Kidney tubule cell (primary cell): ENCODE data around the gene ABCD3.
"Not testable (repeated sequence)": the region's sequence is repeated elsewhere in the genome, so short reads cannot be mapped to it uniquely, and the experiment has no call there.

Source experiments
- DNase-seq: peaks from one replicate; pipeline ENCODE4 v3.0.0-alpha.2; 2018; ENCODE audit warnings: low spot score

ABCD3 gene

GRCh38 chr1:94417978-94418663, at the start of gene ABCD3:
Gene ABCD3, plus strand, starts transcription at chr1:94418389. Its CDS starts 90 bp downstream, at chr1:94418479.
- peak; percentile 98 for DNase-seq

GRCh38 chr1:94372771-94373170, 45.4 kb upstream of the ABCD3 start:
- not testable (repeated sequence) for DNase-seq

- not testable (repeated sequence) for DNase-seq
Measured at GRCh38 chr1:94373311-94373710, 44.9 kb upstream of the ABCD3 start.

GRCh38 chr1:94375666-94376065, 42.5 kb upstream of the ABCD3 start:
- not testable (repeated sequence) for DNase-seq

- not testable (repeated sequence) for DNase-seq
Measured at GRCh38 chr1:94378493-94378892, 39.7 kb upstream of the ABCD3 start.

- DNase-seq = no peak
Measured at GRCh38 chr1:94379615-94380014, 38.6 kb upstream of the ABCD3 start.

- DNase-seq = peak; percentile 36
Measured at GRCh38 chr1:94382201-94382600, 36.0 kb upstream of the ABCD3 start.

GRCh38 chr1:94383966-94384408, 34.2 kb upstream of the ABCD3 start:
- DNase-seq = peak; percentile 99

GRCh38 chr1:94384485-94385265, 33.5 kb upstream of the ABCD3 start:
- DNase-seq = peak; percentile 63

GRCh38 chr1:94385308-94385929, 32.8 kb upstream of the ABCD3 start:
- no peak for DNase-seq

GRCh38 chr1:94389298-94389697, 28.9 kb upstream of the ABCD3 start:
- no peak for DNase-seq

- DNase-seq = no peak
Measured at GRCh38 chr1:94394247-94394646, 23.9 kb upstream of the ABCD3 start.

GRCh38 chr1:94395231-94395630, 23.0 kb upstream of the ABCD3 start:
- DNase-seq = no peak

- peak; percentile 39 for DNase-seq
Measured at GRCh38 chr1:94395748-94396309, 22.4 kb upstream of the ABCD3 start.

GRCh38 chr1:94396356-94397010, 21.7 kb upstream of the ABCD3 start:
- DNase-seq = no peak

- DNase-seq = no peak
Measured at GRCh38 chr1:94398356-94398755, 19.8 kb upstream of the ABCD3 start.

- DNase-seq = no peak
Measured at GRCh38 chr1:94399453-94399852, 18.7 kb upstream of the ABCD3 start.

- no peak for DNase-seq
Measured at GRCh38 chr1:94401206-94401605, 17.0 kb upstream of the ABCD3 start.

GRCh38 chr1:94406446-94406845, 11.7 kb upstream of the ABCD3 start:
- no peak for DNase-seq

- no peak for DNase-seq
Measured at GRCh38 chr1:94408104-94408830, 9.9 kb upstream of the ABCD3 start.

- no peak for DNase-seq
Measured at GRCh38 chr1:94411237-94411636, 7.0 kb upstream of the ABCD3 start.
